Ramos (cell line): ENCODE measurements around the gene TSN.
"Not testable (repeated sequence)": the region's sequence is repeated elsewhere in the genome, so short reads cannot be mapped to it uniquely, and the experiment has no call there.

Experiments used
- in situ Hi-C: fragments of 300-500 bp; cut with MboI; formaldehyde crosslinking; loops from one replicate; pipeline ENCODE4 v1.14.3; 2022; ENCODE audit warnings: low sequenced_read_pairs; ENCODE audit not compliant: unreplicated experiment

The TSN gene

GRCh38 chr2:121794233-121794632, 38.8 kb downstream of the TSN start:
- in situ Hi-C loops: no loop called here

- in situ Hi-C loops: no loop called here
These were observed 40.8 kb downstream of the TSN start for GRCh38 chr2:121796239-121796638.

GRCh38 chr2:121798617-121799016, 43.2 kb downstream of the TSN start:
- in situ Hi-C loops: no loop called here

- in situ Hi-C loops: no loop called here
These were observed 46.5 kb downstream of the TSN start for GRCh38 chr2:121801916-121802315.

GRCh38 chr2:121803503-121803902, 48.1 kb downstream of the TSN start:
- in situ Hi-C loops: no loop called here

GRCh38 chr2:121804340-121804739, 48.9 kb downstream of the TSN start:
- in situ Hi-C loops: no loop called here

GRCh38 chr2:121804997-121805765, 49.7 kb downstream of the TSN start:
- in situ Hi-C loops: no loop called here

GRCh38 chr2:121805766-121806143, 50.3 kb downstream of the TSN start:
- in situ Hi-C loops: no loop called here

GRCh38 chr2:121807771-121808170, 52.3 kb downstream of the TSN start:
- in situ Hi-C loops: not testable (repeated sequence)

- in situ Hi-C loops: no loop called here
These were observed 54.2 kb downstream of the TSN start for GRCh38 chr2:121809607-121810006.

GRCh38 chr2:121810959-121811853, 55.8 kb downstream of the TSN start:
- in situ Hi-C loops: no loop called here

- in situ Hi-C loops: not testable (repeated sequence)
These were observed 57.6 kb downstream of the TSN start for GRCh38 chr2:121813083-121813482.

- in situ Hi-C loops: no loop called here
These were observed 59.8 kb downstream of the TSN start for GRCh38 chr2:121815216-121815615.

GRCh38 chr2:121816797-121817196, 61.3 kb downstream of the TSN start:
- in situ Hi-C loops: no loop called here

- in situ Hi-C loops: not testable (repeated sequence)
These were observed 61.9 kb downstream of the TSN start for GRCh38 chr2:121817304-121817703.
